Measurements from ENCODE around the gene PES1.
"Not testable (repeated sequence)": the region's sequence is repeated elsewhere in the genome, so short reads cannot be mapped to it uniquely, and the experiment has no call there.

PES1 gene

DNA sequence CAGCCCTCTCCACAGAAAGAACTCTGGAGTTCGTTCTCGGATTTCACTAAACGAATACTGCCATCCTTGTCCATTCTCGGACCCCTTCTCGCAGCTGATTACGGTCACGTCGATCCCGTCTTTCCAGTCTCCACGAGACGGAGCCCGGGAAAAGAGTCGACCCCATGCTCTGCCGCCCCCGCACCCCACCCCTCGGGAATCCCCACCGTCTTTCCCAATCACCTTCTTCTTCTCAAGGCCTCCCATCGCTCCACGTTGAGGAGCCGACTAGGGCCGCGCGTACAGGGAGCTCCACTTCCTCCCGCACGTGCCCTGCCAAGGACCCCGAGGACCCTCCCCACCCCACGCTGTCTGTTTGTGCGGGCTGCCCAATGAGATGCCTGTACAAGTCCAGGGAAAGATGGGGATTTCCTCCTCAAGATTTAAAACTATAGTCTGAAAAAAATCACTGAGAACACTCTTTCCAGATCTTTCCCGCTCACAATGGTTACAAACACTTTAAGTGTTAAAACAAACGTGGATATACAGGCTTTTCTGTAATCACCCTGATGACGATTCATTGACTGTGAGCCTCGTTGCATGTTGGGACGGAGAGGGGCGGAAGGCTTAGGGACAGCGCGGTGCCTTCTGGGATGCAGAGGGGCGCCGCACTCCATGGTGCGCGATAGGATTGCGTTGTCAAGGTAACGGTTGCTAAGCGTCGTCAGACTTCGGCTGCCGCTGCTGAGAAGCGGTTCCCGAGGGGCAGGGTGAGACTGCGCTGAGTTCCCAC is at the start of gene PES1:
PES1 (minus strand) TSS at position 323 of the 772 bp plus-strand sequence; CDS start at position 246, 77 bp downstream.
- peak; percentile 99 for DNase-seq
- in situ Hi-C loops (cut with MboI; ENCODE audit: low pct_unique_long_range_greater_than_20kb, low sequenced_read_pairs): no loop called here

DNA sequence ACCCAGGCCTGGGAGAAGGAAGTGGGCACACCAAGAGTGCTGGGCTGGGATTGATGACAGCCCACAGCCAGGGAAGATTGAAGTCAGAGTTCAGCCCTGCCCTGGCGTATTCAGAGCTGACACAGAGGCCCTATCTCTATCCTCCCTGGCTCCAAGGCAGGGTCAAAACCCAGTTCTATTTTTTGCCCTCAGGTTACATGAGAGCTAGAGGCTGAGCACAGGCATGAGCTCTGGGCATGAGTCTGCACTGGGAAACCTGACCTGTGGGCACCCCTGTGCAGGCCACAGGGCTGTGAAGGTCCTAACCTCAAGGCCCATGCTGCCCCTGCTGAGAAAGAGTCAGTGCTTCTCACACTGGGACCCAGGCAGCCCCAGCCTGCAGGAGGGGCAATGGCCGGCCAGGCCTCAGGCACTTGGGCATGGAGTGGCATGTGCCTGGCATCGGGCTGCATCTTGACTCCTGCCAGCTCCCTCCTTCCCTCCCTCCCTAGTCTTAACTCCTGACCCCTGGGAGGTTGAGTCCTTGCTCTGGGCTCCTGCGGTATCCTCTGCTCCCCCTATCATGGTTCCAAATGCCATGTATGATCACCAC is 49.2 kb upstream of the PES1 start:
- no peak for DNase-seq
- in situ Hi-C loops (cut with MboI; ENCODE audit: low pct_unique_long_range_greater_than_20kb, low sequenced_read_pairs): no loop called here

DNA sequence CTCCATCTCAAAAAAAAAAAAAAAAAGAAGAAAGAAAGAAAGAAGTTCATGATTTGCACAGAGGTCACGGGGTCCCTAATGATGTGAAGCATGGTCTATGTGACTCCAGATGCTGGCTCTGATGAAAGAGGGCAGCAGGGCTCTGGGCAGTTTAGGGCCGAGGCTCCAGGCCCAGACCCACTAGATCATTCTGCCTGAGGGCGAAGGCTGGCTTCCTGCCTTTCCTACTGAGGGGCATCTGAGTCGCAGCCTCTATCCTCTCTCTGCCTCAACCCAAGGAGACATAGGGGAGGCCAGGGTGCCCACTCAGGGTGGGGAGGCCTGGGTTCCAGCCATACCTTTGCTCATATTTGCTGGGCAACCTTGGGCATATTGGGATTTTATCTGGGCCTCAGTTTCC is 48.7 kb upstream of the PES1 start:
- in situ Hi-C loops (cut with MboI; ENCODE audit: low pct_unique_long_range_greater_than_20kb, low sequenced_read_pairs): no loop called here

DNA sequence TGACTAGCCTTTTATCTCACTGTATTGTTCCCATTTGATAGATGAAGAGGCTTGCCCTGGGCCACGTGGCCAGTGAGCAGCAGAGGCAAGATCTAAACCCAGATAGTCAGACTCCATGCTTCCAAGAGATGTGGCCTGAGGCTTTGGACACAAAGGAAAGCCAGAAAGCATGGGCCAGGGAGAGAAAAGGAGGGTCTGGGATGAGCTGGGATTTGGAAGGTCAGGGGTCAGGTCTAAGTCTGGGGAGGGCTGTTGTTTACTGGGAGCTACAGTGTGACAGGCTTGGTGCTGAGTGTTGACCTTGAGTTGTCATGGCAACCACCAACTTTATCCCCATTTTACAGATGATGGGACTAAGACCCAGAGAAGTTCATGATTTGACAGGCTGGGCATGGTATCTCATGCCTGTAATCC is 46.0 kb upstream of the PES1 start:
- DNase-seq: peak; percentile 11
- in situ Hi-C loops (cut with MboI; ENCODE audit: low pct_unique_long_range_greater_than_20kb, low sequenced_read_pairs): no loop called here

More for the DNA sequence above, 48.7 kb upstream of the PES1 start:
- DNase-seq: no peak

DNA sequence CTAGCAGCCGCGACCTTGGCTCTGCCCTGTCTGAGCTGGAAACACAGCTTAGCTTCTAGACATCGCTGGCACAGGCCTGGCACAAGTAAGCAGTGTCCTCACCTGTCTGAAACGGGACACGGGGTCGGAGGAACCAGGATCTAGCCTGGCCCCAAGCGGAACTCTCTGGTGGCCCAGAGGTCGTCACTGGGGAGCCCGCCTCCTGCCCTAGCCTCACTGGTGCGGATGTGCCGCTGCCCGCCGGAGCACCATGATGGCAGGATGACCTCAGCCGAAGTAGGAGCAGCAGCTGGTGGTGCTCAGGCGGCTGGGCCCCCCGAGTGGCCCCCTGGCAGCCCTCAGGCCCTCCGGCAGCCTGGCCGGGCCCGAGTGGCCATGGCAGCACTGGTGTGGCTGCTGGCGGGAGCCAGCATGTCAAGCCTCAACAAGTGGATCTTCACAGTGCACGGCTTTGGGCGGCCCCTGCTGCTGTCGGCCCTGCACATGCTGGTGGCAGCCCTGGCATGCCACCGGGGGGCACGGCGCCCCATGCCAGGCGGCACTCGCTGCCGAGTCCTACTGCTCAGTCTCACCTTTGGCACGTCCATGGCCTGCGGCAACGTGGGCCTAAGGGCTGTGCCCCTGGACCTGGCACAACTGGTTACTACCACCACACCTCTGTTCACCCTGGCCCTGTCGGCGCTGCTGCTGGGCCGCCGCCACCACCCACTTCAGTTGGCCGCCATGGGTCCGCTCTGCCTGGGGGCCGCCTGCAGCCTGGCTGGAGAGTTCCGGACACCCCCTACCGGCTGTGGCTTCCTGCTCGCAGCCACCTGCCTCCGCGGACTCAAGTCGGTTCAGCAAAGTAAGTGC is 44.7 kb upstream of the PES1 start:
- DNase-seq: peak; percentile 52
- in situ Hi-C loops (cut with MboI; ENCODE audit: low pct_unique_long_range_greater_than_20kb, low sequenced_read_pairs): no loop called here

DNA sequence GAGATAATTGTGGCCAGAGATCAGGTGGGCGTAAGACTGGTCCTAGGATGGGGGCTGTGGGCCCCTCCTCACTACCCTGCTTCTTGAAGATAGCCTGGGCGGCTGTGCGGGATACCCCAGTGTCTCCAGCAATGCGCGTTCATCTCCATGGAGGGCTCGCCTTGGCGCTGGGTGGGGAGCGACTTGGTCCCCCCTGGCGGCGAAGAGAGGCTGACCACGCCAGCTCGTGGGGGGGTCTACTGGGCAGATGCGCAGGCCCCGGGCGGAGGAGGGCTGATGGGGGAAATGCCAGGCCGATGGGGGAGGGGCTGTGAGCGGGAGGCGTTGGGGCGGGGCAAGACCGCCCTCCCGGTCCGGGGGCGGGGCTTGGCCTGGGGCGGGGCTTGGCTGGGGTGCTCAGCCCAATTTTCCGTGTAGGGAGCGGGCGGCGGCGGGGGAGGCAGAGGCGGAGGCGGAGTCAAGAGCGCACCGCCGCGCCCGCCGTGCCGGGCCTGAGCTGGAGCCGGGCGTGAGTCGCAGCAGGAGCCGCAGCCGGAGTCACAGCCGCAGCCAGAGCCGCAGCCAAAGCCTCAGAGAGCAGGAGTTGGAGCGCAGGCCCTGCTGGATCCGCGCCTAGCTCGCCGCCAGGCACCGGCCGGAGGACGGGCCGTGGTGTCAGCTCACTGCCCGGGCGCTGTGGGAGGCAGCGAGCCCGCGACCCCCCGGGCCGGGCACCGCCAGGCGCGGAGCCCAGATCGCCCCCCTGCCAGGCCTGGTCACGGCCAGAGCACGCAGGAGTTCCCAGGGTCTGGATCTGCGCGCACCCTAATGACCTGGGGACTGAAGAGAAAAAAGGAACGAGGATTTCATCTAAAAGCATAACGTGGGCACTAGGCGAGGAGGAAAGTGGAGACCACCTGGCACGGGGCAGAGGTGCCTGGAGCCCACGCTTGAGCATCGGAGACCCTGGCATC is 43.8 kb upstream of the PES1 start, which contains the start of gene SLC35E4:
SLC35E4 (plus strand) TSS at position 509 of the 953 bp plus-strand sequence. CDS start 670 bp downstream, outside the sequence.
- peak; percentile 89 for DNase-seq
- in situ Hi-C loops (cut with MboI; ENCODE audit: low pct_unique_long_range_greater_than_20kb, low sequenced_read_pairs): no loop called here

DNA sequence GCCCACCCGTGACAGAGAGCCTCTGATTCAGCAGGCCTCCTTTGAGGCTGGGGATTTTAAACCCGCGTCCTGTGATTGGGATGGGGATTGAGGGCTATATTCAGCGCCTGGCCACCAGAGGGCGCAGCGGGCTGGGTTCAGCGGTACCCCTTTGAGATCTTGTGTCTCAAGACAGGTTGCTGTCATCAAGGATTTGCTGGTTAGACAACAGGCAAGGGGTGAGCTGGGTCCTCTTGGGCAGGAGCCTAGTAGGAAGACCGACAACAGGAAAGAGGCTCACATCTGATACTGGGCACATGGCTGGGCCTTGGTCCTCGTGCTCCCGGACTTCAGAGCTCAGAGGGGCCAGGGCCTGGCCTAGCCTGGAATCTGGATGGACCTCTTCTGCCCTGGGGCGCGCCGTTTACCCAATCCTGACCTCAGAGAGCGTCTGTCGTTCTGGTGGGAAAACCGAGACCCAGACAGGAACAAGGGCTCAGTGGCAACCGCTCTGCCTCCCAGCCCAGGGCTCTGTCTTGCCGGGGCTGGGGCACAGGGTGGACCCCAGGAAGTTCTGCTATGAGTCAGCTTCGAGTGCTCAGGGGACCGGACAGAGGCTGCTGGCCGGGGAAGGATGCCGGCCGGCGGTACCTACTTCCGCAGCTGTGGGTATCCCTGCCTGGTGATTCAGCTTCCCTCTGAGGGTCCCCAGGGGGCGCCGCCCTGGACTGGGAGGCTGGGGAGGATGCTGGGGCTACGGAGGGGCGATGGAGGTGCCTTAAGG is 42.9 kb upstream of the PES1 start:
- DNase-seq: peak; percentile 88
- in situ Hi-C loops (cut with MboI; ENCODE audit: low pct_unique_long_range_greater_than_20kb, low sequenced_read_pairs): no loop called here

DNA sequence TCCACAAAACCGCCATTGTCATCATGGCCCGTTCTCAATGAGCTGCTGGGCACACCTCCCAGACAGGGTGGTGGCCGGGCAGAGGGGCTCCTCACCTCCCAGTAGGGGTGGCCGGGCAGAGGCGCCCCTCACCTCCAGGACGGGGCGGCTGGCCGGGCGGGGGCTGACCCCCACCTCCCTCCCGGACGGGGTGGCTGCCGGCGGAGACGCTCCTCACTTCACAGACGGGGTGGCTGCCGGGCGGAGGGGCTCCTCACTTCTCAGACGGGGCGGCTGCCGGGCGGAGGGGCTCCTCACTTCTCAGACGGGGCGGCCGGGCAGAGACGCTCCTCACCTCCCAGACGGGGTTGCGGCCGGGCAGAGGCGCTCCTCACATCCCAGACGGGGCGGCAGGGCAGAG is 39.8 kb upstream of the PES1 start:
- in situ Hi-C loops (cut with MboI; ENCODE audit: low pct_unique_long_range_greater_than_20kb, low sequenced_read_pairs); DNase-seq: not testable (repeated sequence)

DNA sequence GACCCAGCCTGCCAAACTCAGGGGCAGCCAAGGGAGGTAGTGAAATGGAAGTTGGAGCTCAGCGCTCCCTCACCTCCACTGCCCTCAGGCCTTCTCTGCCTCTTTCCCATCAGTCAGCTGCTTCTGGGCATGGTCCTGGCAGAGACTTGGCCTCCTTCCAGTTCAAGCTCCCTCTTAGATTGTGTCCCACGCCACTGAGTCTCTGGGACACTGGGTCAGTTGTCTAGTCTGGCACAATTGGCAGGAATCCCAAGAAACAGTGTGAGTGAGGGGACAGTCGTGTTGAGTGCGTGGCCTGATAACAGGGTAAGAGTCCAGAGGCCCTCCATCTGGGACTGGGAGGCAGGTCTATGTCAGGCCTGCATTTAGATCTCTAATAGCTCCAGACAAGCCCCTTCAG is 36.8 kb upstream of the PES1 start:
- no peak for DNase-seq
- in situ Hi-C loops (cut with MboI; ENCODE audit: low pct_unique_long_range_greater_than_20kb, low sequenced_read_pairs): no loop called here

DNA sequence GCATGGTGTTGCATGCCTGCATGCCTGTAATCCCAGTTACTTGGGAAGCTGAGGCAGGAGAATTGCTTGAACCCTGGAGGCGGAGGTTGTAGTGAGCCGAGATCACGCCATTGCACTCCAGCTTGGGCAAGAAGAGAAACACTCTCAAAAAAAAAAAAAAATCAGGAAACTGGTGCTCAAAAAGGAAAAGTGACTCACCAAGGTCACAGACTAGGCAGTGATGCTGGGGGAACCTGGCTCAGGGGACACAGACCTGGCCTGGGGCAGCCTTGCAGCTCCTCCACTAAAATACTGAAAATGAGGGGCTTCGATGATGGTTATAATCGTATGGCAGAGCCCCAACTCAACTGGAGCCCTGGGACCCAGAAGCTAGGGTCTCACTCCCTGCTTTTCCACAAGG is 35.8 kb upstream of the PES1 start:
- in situ Hi-C loops (cut with MboI; ENCODE audit: low pct_unique_long_range_greater_than_20kb, low sequenced_read_pairs): no loop called here
- no peak for DNase-seq

DNA sequence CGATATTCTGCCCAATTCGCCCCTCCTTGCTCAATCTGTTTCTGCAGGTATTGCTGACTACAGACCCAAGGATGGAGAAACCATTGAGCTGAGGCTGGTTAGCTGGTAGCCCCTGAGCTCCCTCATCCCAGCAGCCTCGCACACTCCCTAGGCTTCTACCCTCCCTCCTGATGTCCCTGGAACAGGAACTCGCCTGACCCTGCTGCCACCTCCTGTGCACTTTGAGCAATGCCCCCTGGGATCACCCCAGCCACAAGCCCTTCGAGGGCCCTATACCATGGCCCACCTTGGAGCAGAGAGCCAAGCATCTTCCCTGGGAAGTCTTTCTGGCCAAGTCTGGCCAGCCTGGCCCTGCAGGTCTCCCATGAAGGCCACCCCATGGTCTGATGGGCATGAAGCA is 34.7 kb upstream of the PES1 start:
- in situ Hi-C loops (cut with MboI; ENCODE audit: low pct_unique_long_range_greater_than_20kb, low sequenced_read_pairs): no loop called here
- peak; percentile 11 for DNase-seq

DNA sequence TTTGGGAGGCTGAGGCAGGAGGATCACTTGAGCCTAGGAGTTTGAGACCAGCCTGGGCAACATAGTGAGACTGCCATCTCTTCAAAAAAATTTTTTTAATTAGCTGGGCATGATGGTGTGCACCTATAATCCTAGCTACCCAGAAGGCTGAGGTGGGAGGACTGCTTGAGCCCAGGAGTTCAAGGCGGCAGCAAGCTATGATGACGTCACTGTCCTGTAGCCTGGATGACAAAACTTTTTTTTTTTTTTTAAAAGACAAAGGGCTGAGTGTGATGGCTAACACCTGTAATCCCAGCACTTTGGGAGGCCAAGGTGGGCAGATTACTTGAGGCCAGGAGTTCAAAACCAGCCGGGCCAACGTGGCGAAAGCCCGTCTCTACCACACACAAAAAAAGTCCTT is 28.2 kb upstream of the PES1 start:
- in situ Hi-C loops (cut with MboI; ENCODE audit: low pct_unique_long_range_greater_than_20kb, low sequenced_read_pairs): not testable (repeated sequence)

DNA sequence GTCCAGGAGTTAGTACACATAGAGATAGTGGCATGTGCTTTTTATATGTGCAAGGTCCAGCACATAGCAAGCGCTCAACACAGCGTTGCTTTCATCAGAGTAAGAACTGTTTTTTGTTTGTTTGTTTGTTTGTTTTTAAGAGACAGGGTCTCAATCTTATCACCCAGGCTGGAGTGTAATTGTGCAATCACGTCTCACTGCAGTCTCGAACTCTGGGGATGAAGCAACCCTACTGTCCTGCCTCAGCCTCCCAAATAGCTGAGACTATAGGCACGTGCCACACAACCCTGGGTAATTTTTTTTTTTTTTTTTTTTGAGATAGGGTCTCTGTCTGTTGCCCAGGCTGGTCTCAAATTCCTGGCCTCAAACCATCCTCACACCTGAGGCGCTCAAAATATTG is 26.1 kb upstream of the PES1 start:
- no peak for DNase-seq
- in situ Hi-C loops (cut with MboI; ENCODE audit: low pct_unique_long_range_greater_than_20kb, low sequenced_read_pairs): no loop called here

More for the DNA sequence above, 28.2 kb upstream of the PES1 start:
- DNase-seq: not testable (repeated sequence)

DNA sequence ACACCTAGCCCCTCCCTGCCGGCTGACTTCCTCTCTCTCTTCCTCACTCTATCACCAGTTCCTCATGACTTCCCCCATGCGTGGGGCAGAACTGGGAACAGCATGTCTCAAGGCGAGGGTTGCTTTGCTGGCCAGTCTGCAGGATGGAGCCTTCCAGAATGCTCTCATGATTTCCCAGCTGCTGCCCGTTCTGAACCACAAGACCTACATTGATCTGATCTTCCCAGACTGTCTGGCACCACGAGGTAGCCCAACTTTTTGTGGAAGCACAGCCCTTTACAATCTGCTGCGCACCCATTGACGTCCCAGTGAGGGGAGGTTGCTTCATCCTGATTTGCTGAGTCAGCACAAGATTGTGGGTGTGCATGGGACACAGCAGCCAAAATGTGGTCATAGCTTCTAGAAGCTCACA is 23.8 kb upstream of the PES1 start:
- DNase-seq: no peak
- in situ Hi-C loops (cut with MboI; ENCODE audit: low pct_unique_long_range_greater_than_20kb, low sequenced_read_pairs): no loop called here

DNA sequence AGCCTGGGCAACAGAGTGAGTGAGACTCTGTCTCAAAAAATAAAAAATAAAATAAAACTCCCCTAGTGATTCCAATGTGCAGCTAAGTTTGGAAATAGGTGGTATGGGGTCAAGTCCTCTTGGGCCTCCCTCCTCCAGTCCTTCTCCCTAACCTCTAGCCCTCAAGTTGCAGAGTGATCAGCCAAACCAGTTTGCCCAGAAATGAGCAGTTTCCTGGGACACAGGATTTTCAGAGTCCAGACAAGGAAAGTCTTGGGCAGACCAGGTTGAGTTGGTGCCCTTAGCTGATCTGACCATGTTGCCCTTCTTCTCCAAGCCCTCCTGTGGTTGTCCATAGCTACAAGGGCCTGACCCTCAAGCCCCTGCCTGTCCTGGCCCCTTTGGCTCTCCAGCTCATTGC is 23.2 kb upstream of the PES1 start:
- in situ Hi-C loops (cut with MboI; ENCODE audit: low pct_unique_long_range_greater_than_20kb, low sequenced_read_pairs): no loop called here
- no peak for DNase-seq

DNA sequence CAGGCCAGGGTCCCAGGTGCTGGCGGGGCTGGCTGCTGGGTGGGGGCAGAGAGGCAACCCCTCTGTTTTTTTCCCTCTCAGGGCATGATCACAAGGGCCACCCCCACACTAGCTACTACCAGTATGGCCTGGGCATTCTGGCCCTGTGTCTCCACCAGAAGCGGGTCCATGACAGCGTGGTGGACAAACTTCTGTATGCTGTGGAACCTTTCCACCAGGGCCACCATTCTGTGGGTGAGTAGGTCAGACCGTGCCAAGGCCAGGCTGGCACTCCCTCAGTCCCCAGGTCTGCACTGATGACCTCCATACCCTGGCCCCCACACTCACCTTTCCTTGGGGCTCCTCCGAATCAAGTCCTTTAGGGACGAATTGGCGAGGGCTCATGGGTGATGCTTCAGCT is 22.6 kb upstream of the PES1 start:
- in situ Hi-C loops (cut with MboI; ENCODE audit: low pct_unique_long_range_greater_than_20kb, low sequenced_read_pairs): no loop called here
- DNase-seq: no peak

DNA sequence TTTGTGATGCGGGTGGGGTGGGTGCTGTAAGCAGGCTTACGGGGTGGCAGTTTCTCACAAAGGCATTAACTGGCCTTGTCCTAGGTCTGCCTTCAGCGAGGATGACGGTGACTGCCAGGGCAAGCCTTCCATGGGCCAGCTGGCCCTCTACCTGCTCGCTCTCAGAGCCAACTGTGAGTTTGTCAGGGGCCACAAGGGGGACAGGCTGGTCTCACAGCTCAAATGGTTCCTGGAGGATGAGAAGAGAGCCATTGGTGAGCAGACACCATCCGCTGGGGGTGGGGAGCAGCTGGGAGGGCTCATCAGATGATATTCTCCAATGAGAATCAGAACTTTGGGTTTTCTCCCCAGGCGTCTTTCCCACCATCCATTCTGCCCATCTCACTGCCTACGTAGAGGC is 21.1 kb upstream of the PES1 start:
- no peak for DNase-seq
- in situ Hi-C loops (cut with MboI; ENCODE audit: low pct_unique_long_range_greater_than_20kb, low sequenced_read_pairs): no loop called here

DNA sequence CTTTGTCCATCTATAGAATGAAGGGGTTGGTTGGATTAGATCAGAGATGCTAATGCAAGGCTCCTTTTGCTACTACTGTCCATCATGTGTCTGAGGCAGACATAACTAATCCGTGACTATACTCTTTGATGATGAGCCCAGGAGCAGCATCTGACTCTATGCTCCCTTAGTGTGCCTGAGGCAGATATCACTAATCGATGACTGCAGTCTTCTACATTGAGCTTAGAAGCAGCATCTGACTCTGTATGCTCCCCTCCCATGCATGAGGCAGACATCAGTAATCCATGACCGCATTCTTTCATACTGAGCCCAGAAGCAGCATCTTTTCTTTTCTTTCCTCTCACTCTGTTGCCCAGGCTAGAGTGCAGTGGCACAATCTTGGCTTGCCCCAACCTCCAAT is 19.5 kb upstream of the PES1 start:
- no peak for DNase-seq
- in situ Hi-C loops (cut with MboI; ENCODE audit: low pct_unique_long_range_greater_than_20kb, low sequenced_read_pairs): no loop called here
